HG03175 (cell line): ENCODE results near the gene KIRREL3.
"Not testable (repeated sequence)": the region's sequence is repeated elsewhere in the genome, so short reads cannot be mapped to it uniquely, and the experiment has no call there.

Experiments used
- ATAC-seq: cut with Tn5 transposase; IDR thresholded peaks from one replicate; pipeline ENCODE4 v1.9.1; 2021; ENCODE audit warnings: mild to moderate bottlenecking, moderate library complexity; ENCODE audit not compliant: unreplicated experiment

The KIRREL3 gene

GRCh38 chr11:126398721-126399120, 601.8 kb downstream of the KIRREL3 start:
- ATAC-seq, result no peak

DNA sequence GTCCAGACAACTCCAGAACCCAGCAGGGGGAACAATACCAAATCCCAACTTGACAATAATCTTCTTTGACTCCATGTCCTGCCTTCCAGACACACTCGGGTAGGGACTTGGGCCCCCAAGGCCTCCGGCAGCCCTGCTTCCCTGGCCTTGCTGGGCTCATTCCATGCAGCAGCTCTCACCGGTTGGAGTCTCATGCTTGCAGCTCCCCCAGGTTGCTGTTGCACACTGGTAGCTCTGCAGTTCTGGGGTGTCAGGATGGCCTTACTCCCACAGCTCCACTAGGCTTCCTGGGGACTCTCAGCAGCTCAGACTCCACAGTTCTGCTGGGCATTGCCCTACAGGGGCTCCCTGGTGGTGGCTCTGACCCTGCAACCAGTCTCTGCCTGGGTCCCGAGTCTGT, 602.3 kb downstream of the KIRREL3 start:
- ATAC-seq, result no peak

- ATAC-seq, result no peak
These were observed 603.6 kb downstream of the KIRREL3 start for GRCh38 chr11:126396965-126397364.

DNA sequence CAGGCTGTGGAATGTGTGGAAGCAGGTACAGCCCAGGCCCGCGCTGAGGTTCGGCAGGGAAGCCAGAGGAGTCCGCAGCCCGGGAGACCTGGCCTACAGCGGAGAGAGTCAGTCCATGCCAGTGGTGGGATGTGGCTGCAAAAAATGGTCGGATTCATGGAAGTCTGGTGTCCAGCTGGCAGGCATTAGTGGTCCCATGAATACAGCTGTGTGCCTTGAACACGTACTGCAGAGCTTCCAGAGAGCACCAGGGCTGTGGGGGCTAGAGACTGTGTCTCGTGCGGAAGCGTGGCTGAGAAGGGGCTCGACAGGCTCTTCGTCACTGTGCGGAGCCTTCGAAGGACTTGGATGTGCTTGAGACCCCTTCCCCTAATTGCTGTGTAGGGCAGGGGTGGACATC, 604.3 kb downstream of the KIRREL3 start:
- not testable (repeated sequence) for ATAC-seq

DNA sequence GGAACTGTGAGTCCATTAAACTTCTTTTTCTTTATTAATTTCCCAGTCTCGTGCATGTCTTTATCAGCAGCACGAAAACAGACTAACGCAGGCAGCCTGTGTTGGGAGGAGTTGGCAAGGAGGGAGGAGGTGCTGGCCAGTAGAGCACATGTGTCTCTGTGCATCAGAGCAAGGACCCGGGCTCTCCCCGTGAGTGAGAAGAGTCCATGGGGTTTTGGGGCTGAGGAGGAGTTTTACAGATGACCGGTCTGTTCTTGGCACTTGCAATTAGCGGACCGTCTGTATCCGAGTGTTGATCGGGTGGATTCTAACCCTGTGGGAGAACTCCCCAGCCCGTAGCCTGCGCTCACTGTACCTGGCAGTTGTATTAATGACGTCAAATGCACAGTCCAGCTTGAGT, 604.8 kb downstream of the KIRREL3 start:
- not testable (repeated sequence) for ATAC-seq

- not testable (repeated sequence) for ATAC-seq
These were observed 605.9 kb downstream of the KIRREL3 start for GRCh38 chr11:126394634-126395072.

GRCh38 chr11:126394036-126394435, 606.5 kb downstream of the KIRREL3 start:
- ATAC-seq, result no peak

DNA sequence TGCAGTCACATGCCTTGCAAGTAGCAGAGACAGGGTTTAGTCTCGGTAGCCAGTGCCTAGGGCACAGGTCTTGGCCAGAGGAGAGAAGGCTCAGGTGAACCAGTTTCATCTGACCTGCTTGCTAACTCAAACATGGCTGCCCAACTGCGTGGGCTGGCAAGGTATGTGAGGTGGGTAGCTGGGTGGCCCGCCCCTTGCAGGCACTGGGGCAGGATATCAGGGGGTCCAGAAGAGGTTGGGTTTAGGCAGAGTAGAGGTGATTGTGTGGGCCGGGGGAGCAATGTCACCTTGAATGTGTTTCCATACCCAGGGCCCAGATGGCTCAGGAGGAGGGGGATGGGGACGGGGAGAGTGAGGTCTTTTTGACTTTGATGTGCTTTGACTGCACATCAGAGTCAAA, 607.4 kb downstream of the KIRREL3 start:
- ATAC-seq, result no peak

DNA sequence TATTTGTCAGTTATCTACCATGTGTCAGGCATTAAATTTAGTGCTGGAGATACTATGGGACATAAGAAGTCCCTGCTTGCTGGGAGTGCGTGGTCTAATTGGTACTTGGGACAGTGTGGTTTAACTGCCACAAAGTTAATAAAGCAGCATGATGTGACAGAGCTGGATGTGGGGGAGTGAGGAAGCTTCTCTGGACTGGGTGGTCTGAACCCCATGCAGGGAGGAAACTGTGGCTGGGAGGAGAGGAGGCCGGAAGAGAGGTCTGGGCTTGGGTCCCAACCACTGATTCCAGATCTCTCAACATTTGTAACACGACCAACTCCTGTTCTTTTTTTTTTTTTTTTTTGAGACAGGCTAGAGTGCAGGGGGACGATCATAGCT, 607.9 kb downstream of the KIRREL3 start:
- ATAC-seq, result peak; percentile 2

DNA sequence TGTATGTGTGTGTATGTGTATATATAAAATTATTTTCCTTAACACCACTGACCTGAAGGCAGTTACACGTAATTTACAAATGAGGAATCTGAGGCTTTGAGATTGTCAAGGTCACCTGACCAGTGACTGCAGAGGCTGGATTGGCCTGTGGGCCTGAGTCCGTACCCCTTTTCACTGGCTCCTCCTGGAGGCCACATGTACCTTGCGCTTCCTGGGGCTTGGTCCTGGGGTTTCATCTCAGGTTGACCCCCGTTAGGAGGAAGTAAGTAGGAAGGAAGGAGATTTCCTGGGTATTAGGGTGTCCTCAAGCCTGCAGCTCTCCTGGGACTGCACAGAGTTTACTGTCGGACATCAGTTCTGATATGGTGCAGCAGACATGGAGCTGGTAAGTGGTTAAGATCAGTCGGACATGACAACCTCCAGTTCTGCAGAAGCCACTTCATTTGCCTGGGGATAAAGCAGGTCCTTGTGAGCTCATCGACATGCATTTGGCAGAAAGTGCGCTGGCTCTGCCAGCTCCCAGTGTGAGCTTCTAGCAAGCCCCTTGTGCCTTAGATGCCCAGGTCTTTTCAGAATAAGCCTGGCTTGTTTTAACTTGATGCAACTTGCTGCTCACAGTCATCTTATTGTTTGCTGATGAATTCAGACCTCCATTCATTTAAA, 608.5 kb downstream of the KIRREL3 start:
- ATAC-seq, result peak; percentile 77

- ATAC-seq, result no peak
These were observed 609.1 kb downstream of the KIRREL3 start for GRCh38 chr11:126391286-126391954.

DNA sequence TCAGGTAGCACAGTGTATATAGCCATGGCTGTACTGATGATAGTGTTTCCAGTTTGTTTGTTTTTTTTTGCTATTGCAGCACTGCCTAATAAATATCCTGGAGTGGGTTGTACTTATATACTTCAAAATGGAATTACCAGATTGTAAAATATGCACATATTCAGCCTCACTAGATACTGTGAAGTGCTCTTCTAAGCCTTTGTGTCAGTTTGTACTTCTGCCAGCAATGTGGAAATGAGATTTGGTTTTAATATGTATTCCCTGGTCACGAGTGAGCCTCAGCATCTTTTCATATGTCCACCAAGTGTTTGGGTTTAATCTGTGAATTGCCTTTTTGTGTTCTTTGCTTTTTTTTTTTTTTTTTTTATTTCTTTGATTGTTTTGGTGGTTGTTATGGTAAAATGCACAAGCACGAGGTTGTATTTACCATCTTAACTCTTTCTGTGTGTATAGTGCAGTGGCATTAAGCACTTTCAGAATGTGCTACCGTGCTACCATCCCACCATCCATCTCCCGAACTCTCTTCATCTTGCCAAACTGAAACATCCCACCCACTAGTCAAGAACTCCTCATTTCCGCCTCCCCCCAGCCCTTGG, 610.2 kb downstream of the KIRREL3 start:
- ATAC-seq, result no peak

DNA sequence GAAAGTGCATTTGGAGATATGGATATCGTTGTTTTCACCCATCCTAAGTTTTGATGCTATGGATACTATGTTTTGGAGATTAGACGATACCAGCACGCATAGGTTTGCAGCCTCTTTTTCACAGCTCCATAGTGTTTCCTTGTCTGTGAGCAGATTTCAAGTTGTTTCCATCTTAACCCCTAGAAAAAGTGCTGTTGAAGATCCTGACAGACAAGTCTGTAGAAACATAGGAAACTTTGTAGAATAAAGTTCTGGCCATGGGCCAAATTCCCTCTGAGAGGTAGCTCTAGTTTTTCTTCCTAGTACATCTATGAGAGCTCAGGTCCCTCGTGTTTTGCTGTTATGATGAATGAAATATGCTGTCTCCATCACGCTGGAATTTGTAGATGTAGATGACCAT, 612.7 kb downstream of the KIRREL3 start:
- ATAC-seq, result no peak

DNA sequence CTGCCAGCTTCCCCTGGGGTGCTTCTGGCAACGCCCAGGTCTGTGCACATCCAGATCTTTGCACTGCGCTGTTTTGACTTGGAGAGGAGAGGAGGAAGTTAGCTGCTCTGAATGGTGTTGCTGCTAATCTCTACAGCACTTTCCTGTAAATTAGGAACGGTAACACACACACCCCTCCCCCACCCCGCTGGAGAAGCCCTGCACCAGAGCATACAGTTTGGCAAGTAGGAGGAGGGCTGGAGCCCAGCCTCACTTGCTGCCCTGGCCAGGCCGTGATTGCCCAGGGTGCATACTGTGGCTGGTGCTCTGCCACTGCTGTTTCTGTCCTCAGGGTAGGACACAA, 613.9 kb downstream of the KIRREL3 start:
- not testable (repeated sequence) for ATAC-seq

DNA sequence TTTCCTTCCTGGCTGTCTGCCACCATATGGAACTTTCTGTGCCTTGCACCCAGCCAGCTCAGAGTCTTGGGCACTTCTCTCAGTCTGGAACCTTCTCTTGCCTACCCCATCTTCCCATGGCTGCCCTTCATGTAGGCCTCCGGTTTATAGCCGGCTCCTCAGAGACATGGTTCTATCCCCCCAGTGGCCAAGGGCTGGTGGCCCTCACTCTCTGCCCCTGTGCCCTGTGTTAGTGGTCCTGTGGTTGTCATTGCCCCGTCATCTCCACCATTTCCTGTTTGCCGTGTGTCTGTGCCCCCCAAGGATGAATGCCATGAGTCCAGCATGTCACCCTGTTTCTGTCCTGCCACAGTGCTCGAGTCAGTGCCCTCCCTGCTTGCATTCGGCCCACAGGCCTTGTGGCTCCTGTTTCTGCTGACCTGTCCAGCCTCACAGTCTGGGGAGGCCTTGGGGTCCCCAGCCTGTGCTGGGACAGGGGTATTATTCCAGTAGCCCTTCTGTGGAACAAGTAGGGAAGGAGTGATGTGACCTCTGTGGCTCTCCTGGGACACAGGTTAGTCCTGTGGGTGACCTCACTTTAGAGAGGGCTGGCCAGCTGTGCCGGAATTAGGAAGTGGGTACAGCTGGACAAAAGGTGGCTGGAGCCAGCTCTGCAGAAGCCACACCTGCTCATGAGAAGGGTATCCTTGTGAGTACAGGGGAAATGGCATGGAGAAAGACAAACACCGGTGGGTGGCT, 614.4 kb downstream of the KIRREL3 start:
- ATAC-seq, result no peak

DNA sequence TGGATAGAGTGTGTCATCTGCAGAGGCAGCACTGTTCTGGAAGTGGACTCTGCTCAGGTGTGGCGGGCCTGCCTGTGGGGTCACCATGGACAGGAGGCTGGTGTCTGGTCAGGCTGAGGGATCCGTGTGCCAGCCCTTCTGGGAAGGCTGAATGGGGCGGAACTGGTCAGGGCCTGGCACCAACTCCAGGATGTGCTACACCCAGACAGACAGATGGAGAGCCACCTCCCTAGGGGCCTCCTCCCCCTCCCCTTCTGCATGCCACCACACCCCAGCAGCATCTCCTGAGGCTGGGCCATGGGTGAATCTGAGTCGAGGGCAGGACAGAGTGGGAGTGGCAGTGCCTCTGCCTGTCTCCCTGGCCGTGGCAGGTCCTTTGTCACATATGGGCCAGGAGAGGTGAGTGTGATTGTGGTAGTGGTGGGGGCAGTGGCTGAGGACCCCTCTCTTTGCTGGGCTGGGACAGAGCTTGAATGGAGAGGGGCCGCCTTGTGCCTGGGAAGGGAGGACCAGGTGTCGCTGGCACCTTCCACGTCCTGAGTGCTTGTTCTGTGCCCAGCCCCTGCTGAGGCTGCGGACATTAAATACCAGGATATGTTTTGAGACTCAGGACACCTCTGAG, 616.0 kb downstream of the KIRREL3 start:
- no peak for ATAC-seq

DNA sequence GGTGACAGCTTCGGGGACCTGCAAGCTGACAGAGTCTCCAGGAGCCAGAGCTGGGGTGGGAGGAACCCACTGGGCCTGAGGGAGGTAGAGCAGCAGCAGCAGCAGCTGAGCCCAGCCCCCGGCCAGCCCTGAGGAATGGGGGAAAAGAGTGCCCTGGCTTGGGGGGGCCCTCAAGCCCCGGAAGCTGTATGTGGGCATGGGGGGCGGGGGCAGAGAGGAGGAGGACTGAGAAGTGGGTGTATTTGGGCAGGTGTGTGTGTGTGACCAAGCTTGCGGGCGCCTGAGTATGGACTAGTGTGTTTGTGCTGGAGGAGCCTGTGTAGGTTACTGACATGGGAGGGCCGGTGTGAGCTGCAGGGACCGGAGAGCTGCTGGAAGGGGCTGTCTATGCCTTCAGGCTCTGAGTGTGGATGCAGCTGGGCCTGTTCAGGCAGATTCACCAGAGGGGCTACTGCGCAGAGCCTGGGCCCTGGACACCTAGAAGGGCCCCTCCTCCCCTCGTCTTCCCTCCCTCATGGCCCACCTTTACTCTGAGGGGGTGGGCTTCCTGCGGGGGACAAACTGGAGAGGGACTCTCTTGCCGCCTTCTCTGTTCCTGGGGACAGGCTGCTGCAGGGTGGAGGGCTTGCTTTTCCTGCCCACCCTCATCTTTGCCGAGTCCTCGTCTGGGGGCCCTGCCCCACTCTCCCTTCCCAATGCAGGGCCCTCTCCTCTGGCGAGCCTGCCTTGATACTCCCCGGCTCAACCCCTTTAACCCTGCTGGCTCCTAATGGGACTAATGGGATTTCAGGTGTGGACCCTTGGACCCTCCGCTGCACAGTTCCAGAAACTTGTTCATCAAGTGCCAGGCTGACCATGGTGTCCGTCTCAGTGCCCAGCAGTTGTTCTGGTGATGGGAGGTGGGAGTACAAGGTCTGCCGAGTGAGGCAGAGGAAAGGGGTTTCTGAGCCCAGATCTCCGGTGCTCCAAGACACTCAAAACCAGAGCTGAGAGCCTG, 616.9 kb downstream of the KIRREL3 start:
- ATAC-seq, result no peak

DNA sequence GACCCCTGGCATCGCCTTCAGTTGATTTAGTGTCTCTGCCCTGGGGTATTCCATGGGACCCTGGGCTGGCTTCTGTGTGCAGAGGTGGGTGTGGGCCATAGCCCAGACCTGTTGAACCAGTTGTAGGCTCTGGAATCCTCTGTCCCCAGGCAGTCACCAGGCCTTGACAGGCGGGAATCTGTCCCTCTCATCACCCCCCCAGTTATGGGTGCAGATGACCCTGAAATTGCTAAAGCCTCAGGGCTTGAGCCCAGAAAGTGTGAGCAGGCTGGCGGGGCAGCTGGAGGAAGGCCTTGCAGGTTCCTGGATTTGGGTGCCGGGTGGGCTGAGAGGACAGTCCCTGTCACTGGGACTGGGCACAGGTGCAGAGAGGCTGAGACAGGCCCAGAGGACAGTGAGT, 617.9 kb downstream of the KIRREL3 start:
- ATAC-seq, result not testable (repeated sequence)

DNA sequence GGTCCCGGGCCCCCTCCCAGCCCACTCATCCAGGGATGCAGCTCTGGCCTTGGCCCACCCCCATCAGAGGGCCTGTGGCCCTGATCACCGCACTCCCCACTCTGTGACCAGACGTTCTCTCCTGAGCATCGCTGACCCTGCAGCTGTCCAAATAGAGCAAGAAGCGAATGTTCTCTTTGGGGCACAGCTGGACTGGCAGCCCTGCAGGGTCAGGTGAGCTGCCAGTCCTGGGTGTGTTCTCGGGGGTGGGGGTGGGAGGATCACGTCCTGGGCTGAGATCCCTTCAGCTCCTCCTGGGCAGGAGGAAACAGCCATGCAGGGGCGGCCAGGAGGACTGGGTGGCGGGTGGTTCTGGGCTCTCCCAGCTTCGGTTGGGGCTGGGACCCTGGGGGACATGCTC, 618.6 kb downstream of the KIRREL3 start:
- not testable (repeated sequence) for ATAC-seq

- ATAC-seq, result no peak
These were observed 619.7 kb downstream of the KIRREL3 start for GRCh38 chr11:126380909-126381308.
